K562 (cell line): ENCODE results near the gene GUK1. TPM values are rescaled to one million over a fixed set of nuclear protein-coding genes. Genes with fewer than 3 reads are reported as not detected.
A peak's percentile ranks its signal among the peaks of the same experiment; 100 is the strongest.

Experiments
- ADNP ChIP-seq: fragments of 200-800 bp; sonication (Bioruptor generic); IDR thresholded peaks from 2 replicates; pipeline ENCODE4 v1.6.1; 2016; ENCODE audit warnings: missing genetic modification characterization, missing compliant biosample characterization
- COPS2 ChIP-seq: fragments of 450-650 bp; conservative IDR thresholded peaks from 2 replicates; pipeline ENCODE4 v1.6.1; 2016; ENCODE audit warnings: mild to moderate bottlenecking, moderate library complexity
- CREM ChIP-seq: IDR thresholded peaks from 2 replicates; pipeline ENCODE4 v1.6.1; 2014; ENCODE audit warnings: antibody characterized with exemption, low read depth
- FOS ChIP-seq: IDR thresholded peaks from 3 replicates; pipeline ENCODE4 v1.6.1; 2011; ENCODE audit not compliant: insufficient read length; ENCODE audit errors: extremely low read depth
- FOXA3 ChIP-seq, 2 experiments: fragments of 450-650 bp in 1 of 2; sonication (generic) in 1 of 2; formaldehyde crosslinking; IDR thresholded peaks in 1 of 2; conservative IDR thresholded peaks in 1 of 2; 2 replicates each; pipeline versions ENCODE4 v1.4.0 to v1.8.0; 2020 to 2022; ENCODE audit warnings: mild to moderate bottlenecking in 2 of 2, missing genetic modification reagents in 1 of 2
- GATA2 ChIP-seq: sonication (generic); formaldehyde crosslinking; IDR thresholded peaks from 2 replicates; pipeline ENCODE4 v1.4.0; 2020; ENCODE audit warnings: mild to moderate bottlenecking, missing genetic modification reagents
- ID3 ChIP-seq, 2 experiments: fragments of 250-450 bp in 1 of 2; fragments of 450-650 bp in 1 of 2; sonication (Bioruptor Pico) in 1 of 2; IDR thresholded peaks; 2 replicates each; pipeline versions ENCODE4 v1.6.1 to v1.8.0; 2016 to 2021; ENCODE audit warnings: mild to moderate bottlenecking in 2 of 2, moderate library complexity in 2 of 2, missing compliant biosample characterization in 1 of 2, missing genetic modification characterization in 1 of 2
- NCOA4 ChIP-seq: fragments of 450-650 bp; IDR thresholded peaks from 2 replicates; pipeline ENCODE4 v1.6.1; 2018; ENCODE audit warnings: mild to moderate bottlenecking; ENCODE audit not compliant: partially characterized antibody
- NFRKB ChIP-seq: fragments of 450-650 bp; IDR thresholded peaks from 2 replicates; pipeline ENCODE4 v1.6.1; 2016; ENCODE audit warnings: low read depth
- PHF20 ChIP-seq: fragments of 450-650 bp; IDR thresholded peaks from 2 replicates; pipeline ENCODE4 v1.6.1; 2018; ENCODE audit not compliant: partially characterized antibody
- USF2 ChIP-seq: sonication (generic); formaldehyde crosslinking; IDR thresholded peaks from 2 replicates; pipeline ENCODE4 v1.5.0; 2020; ENCODE audit warnings: missing genetic modification reagents
- ZFP1 ChIP-seq: fragments of 450-650 bp; formaldehyde crosslinking; IDR thresholded peaks from 2 replicates; pipeline ENCODE4 v1.4.0; 2020; ENCODE audit warnings: mild to moderate bottlenecking, mixed read lengths
- ZNF445 ChIP-seq: fragments of 250-450 bp; sonication (Bioruptor Pico); IDR thresholded peaks from 2 replicates; pipeline ENCODE4 v1.4.0; 2020; ENCODE audit warnings: low read depth, mild to moderate bottlenecking, moderate library complexity
- ZNF507 ChIP-seq: conservative IDR thresholded peaks from 2 replicates; pipeline ENCODE4 v1.6.1; 2017; ENCODE audit warnings: missing genetic modification characterization, missing compliant biosample characterization
- ZNF586 ChIP-seq: fragments of 450-650 bp; formaldehyde crosslinking; conservative IDR thresholded peaks from 2 replicates; pipeline ENCODE4 v1.4.0; 2020; ENCODE audit warnings: mild to moderate bottlenecking, moderate library complexity
- ZNF740 ChIP-seq, 3 experiments: fragments of 200-800 bp in 1 of 3; sonication (Bioruptor generic) in 1 of 3; sonication (generic) in 1 of 3; formaldehyde crosslinking in 1 of 3; IDR thresholded peaks; 2 replicates each; pipeline versions ENCODE4 v1.6.1 to v1.8.0; 2016 to 2022; ENCODE audit warnings: mild to moderate bottlenecking in 2 of 3, missing compliant biosample characterization in 2 of 3, missing genetic modification characterization in 2 of 3, missing genetic modification reagents in 1 of 3
- polyA plus RNA-seq, 8 experiments: library from polyadenylated mRNA; depleted of rRNA in 4 of 8; stranded (reverse) in 5 of 8; unstranded in 3 of 8; fragments of >200 nt; fragmentation: Nextera tagmentation in 2 of 8; fragmentation: Illumina TruSeq in 1 of 8; extraction: Ambion mirVana in 2 of 8; extraction: Trizol in 1 of 8; gene quantifications; 2 replicates each; pipeline versions ENCODE4 v1.2.1 to v1.2.3, GENCODE V29; 2011 to 2014; ENCODE audit warnings: inconsistent platforms in 1 of 8, missing spikeins in 1 of 8
- total RNA-seq, 7 experiments: library from RNA; depleted of rRNA in 6 of 7; stranded (reverse); fragments of >200 nt in 6 of 7; fragmentation: Illumina TruSeq in 2 of 7; extraction: Trizol in 2 of 7; gene quantifications; 2 replicates each; pipeline versions ENCODE4 v1.2.1 to v1.2.3, GENCODE V29; 2011 to 2021; ENCODE audit warnings: low replicate concordance in 1 of 7
- TF ChIP-seq, protein P1 (sequence below): fragments of 450-650 bp; formaldehyde crosslinking; IDR thresholded peaks from 2 replicates; pipeline ENCODE4 v1.4.0; 2020; ENCODE audit warnings: mild to moderate bottlenecking, moderate library complexity
- TF ChIP-seq, protein P2 (sequence below): fragments of 450-650 bp; IDR thresholded peaks from 2 replicates; pipeline ENCODE4 v1.7.0; 2016; ENCODE audit warnings: borderline replicate concordance

GUK1 gene
- total and polyA plus RNA-seq, 9 of the 15 experiments (the other 6 are each of a cell fraction or from before 2014, with no cell fraction given) = 7.0 to 331 (median 132) TPM

DNA sequence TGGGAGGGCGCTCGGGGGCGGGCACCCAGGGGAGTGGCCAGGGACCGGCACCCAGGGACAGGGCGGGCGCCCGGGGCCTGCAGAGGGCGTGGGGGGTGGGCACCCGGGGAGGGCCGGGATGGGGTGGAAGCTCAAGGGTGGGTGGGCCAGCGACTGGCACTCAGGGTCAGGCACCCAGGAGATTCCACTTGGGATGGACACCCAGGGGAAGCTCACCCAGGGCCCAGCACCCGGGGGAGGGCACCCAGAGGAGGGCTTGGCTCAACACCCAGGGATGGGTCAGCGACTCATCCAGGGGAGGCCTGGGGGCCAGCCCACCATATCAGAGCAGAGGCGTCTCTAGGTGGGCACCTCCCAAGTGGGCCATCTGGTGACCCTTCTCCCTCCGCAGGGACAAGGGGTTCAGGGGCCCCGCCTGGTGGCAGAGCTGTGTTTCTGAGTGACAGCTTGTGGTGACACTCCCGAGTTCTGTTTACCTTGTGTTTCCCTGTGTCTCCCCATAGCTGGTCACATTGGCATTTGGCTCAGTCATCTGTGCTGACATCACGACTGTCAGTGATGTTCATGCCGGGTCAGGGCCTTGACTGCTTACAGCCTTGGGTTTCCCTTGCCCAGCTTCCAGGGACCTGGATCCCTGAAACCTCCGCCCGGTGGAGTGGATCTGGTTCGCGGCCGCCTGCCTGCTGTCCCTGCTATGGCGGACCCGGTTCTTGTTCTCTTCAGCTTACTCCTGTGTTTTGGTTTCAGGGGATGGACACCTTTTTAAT is 26.3 kb downstream of the GUK1 start (continued):
- TF ChIP-seq ZNF507 (tag) = no peak
- no peak for TF ChIP-seq USF2 (CRISPR knock-in tag)
- TF ChIP-seq ZNF740 (CRISPR knock-in tag; IDR thresholded peaks at IDR 0.05) = no peak
- TF ChIP-seq ZNF740 (tag; IDR thresholded peaks at IDR 0.05) = no peak
- TF ChIP-seq CREM = peak; percentile 75
- no peak for TF ChIP-seq PHF20
- TF ChIP-seq ZFP1 (CRISPR knock-in tag) = 0 out of 2 replicates have a peak, but pooled peaks have one; percentile 51
- no peak for TF ChIP-seq ID3 (CRISPR knock-in tag; IDR thresholded peaks at IDR 0.05)
- TF ChIP-seq ID3 (tag; IDR thresholded peaks at IDR 0.05) = no peak
- TF ChIP-seq COPS2 = no peak
- TF ChIP-seq GATA2 (CRISPR knock-in tag) = no peak
- no peak for TF ChIP-seq NCOA4
- no peak for TF ChIP-seq ZNF445
- TF ChIP-seq, protein P1, sequence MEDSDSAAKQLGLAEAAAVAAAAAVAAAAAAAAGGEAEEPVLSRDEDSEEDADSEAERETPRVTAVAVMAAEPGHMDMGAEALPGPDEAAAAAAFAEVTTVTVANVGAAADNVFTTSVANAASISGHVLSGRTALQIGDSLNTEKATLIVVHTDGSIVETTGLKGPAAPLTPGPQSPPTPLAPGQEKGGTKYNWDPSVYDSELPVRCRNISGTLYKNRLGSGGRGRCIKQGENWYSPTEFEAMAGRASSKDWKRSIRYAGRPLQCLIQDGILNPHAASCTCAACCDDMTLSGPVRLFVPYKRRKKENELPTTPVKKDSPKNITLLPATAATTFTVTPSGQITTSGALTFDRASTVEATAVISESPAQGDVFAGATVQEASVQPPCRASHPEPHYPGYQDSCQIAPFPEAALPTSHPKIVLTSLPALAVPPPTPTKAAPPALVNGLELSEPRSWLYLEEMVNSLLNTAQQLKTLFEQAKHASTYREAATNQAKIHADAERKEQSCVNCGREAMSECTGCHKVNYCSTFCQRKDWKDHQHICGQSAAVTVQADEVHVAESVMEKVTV = peak; percentile 18; the same call in 1 of the 2 replicates
- TF ChIP-seq NFRKB = no peak
- no peak for TF ChIP-seq FOS
- TF ChIP-seq, protein P2, sequence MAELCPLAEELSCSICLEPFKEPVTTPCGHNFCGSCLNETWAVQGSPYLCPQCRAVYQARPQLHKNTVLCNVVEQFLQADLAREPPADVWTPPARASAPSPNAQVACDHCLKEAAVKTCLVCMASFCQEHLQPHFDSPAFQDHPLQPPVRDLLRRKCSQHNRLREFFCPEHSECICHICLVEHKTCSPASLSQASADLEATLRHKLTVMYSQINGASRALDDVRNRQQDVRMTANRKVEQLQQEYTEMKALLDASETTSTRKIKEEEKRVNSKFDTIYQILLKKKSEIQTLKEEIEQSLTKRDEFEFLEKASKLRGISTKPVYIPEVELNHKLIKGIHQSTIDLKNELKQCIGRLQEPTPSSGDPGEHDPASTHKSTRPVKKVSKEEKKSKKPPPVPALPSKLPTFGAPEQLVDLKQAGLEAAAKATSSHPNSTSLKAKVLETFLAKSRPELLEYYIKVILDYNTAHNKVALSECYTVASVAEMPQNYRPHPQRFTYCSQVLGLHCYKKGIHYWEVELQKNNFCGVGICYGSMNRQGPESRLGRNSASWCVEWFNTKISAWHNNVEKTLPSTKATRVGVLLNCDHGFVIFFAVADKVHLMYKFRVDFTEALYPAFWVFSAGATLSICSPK = no peak
- TF ChIP-seq ADNP (tag) = no peak
- TF ChIP-seq ZNF586 (CRISPR knock-in tag) = no peak
- TF ChIP-seq FOXA3 (CRISPR knock-in tag; conservative IDR thresholded peaks at IDR 0.05 in 1 of 2, IDR thresholded peaks at IDR 0.05 in 1 of 2) = peak; percentile 84 to 88; a peak in 3 of 4 replicates
